Loucy (cell line): Measurements from ENCODE around the gene STAB2.

ENCODE experiments used
- H2AFZ ChIP-seq: fragments of 200-600 bp; sonication (generic); 2 replicates; pipeline ENCODE4 v1.6.0; 2016; ENCODE audit warnings: antibody characterized with exemption, mild to moderate bottlenecking, low read length, moderate library complexity
- H3F3A ChIP-seq: fragments of 200-600 bp; 2 replicates; pipeline ENCODE4 v1.6.0; 2016; ENCODE audit warnings: antibody characterized with exemption, low read depth, mild to moderate bottlenecking
- H3K27me3 ChIP-seq: fragments of 200-600 bp; sonication (generic); 2 replicates; pipeline ENCODE4 v1.6.1; 2014; ENCODE audit warnings: low read length, mild to moderate bottlenecking; ENCODE audit not compliant: insufficient read depth, poor library complexity, severe bottlenecking
- H3K36me3 ChIP-seq: fragments of 200-600 bp; sonication (generic); 2 replicates; pipeline ENCODE4 v1.6.1; 2016; ENCODE audit warnings: low read length; ENCODE audit not compliant: insufficient read depth
- H3K4me1 ChIP-seq: fragments of 200-600 bp; sonication (generic); 2 replicates; pipeline ENCODE4 v1.5.1; 2014; ENCODE audit warnings: low read length, mild to moderate bottlenecking; ENCODE audit not compliant: insufficient read depth, poor library complexity, severe bottlenecking
- H3K4me2 ChIP-seq: fragments of 200-600 bp; sonication (generic); 2 replicates; pipeline ENCODE4 v1.6.0; 2014; ENCODE audit warnings: antibody characterized with exemption, low read length, low read depth, mild to moderate bottlenecking; ENCODE audit not compliant: poor library complexity, severe bottlenecking
- H3K4me3 ChIP-seq: fragments of 200-600 bp; sonication (generic); 2 replicates; pipeline ENCODE4 v1.5.1; 2014; ENCODE audit warnings: low read length, mild to moderate bottlenecking, mixed read lengths; ENCODE audit not compliant: poor library complexity, severe bottlenecking
- H3K79me2 ChIP-seq: fragments of 200-600 bp; sonication (generic); 2 replicates; pipeline ENCODE4 v1.6.1; 2014; ENCODE audit warnings: low read length; ENCODE audit not compliant: insufficient read depth
- H3K9ac ChIP-seq: fragments of 200-600 bp; sonication (generic); 2 replicates; pipeline ENCODE4 v1.6.0; 2014; ENCODE audit warnings: mild to moderate bottlenecking, low read depth, low read length, moderate library complexity; ENCODE audit not compliant: poor library complexity, severe bottlenecking
- H3K9me2 ChIP-seq: fragments of 200-600 bp; sonication (generic); replicated peaks from 2 replicates; pipeline ENCODE4 v1.6.1; 2016; ENCODE audit warnings: low read depth, low read length, mixed read lengths
- H3K9me3 ChIP-seq: fragments of 200-600 bp; sonication (generic); 2 replicates; pipeline ENCODE4 v1.6.1; 2014; ENCODE audit warnings: mild to moderate bottlenecking, antibody characterized with exemption, low read length, low read depth; ENCODE audit not compliant: insufficient read depth
- H4K20me1 ChIP-seq: fragments of 200-600 bp; sonication (generic); 2 replicates; pipeline ENCODE4 v1.6.0; 2014; ENCODE audit warnings: antibody characterized with exemption, low read length, mild to moderate bottlenecking; ENCODE audit not compliant: insufficient read depth, poor library complexity, severe bottlenecking
- CTCF ChIP-seq: fragments of 200-600 bp; sonication (generic); conservative IDR thresholded peaks from 2 replicates; pipeline ENCODE4 v1.5.1; 2014; ENCODE audit warnings: mild to moderate bottlenecking, antibody characterized with exemption, low read length
- EZH2phosphoT487 ChIP-seq: fragments of 200-600 bp; IDR thresholded peaks from 2 replicates; pipeline ENCODE4 v1.6.1; 2018; ENCODE audit warnings: antibody characterized with exemption, mild to moderate bottlenecking, moderate library complexity, borderline replicate concordance

The STAB2 gene

GRCh38 chr12:103578926-103579325 is 8.1 kb upstream of the STAB2 start:
- Histone ChIP-seq H3K9me3 (no peaks in the 10 kb centered on the region), H3K4me1 (no peaks in the 10 kb centered on the region), H2AFZ (no peak overlapping the region), H3K9ac (no peak overlapping the region), H3K79me2 (no peaks in the 10 kb centered on the region), H3K4me3 (no peak overlapping the region), H4K20me1 (no peaks in the 10 kb centered on the region), H3K36me3 (no peaks in the 10 kb centered on the region), H3K27me3 (no peaks in the 10 kb centered on the region), H3F3A (no peaks in the 10 kb centered on the region), H3K4me2 (no peak overlapping the region), H3K9me2 (no peaks in the 10 kb centered on the region)
- no peak for TF ChIP-seq CTCF
- no peak for TF ChIP-seq EZH2phosphoT487

- no peak for TF ChIP-seq CTCF
- TF ChIP-seq EZH2phosphoT487 = no peak
- Histone ChIP-seq H3K79me2 (no peaks in the 10 kb centered on the region), H2AFZ (no peak overlapping the region), H3K4me3 (no peak overlapping the region), H3K9ac (no peak overlapping the region), H4K20me1 (no peaks in the 10 kb centered on the region), H3K9me3 (no peaks in the 10 kb centered on the region), H3F3A (no peaks in the 10 kb centered on the region), H3K36me3 (no peaks in the 10 kb centered on the region), H3K27me3 (no peaks in the 10 kb centered on the region), H3K4me1 (no peaks in the 10 kb centered on the region), H3K4me2 (no peak overlapping the region), H3K9me2 (no peaks in the 10 kb centered on the region)
These were observed 7.0 kb upstream of the STAB2 start for GRCh38 chr12:103580026-103580425.

- Histone ChIP-seq H3K4me1 (no peaks in the 10 kb centered on the region), H3K4me3 (no peak overlapping the region), H3K9me3 (no peaks in the 10 kb centered on the region), H4K20me1 (no peaks in the 10 kb centered on the region), H3F3A (no peaks in the 10 kb centered on the region), H3K4me2 (no peak overlapping the region), H3K9me2 (no peaks in the 10 kb centered on the region), H3K9ac (no peak overlapping the region), H2AFZ (no peak overlapping the region), H3K36me3 (no peaks in the 10 kb centered on the region), H3K27me3 (no peaks in the 10 kb centered on the region), H3K79me2 (no peaks in the 10 kb centered on the region)
- TF ChIP-seq CTCF (no peak), EZH2phosphoT487 (no peak)
These were observed 4.1 kb upstream of the STAB2 start for GRCh38 chr12:103583008-103583407.
